HepG2 (cell line): Measurements from ENCODE around the gene TRIM10. TPM values are rescaled to one million over a fixed set of nuclear protein-coding genes. Genes with fewer than 3 reads are reported as not detected.

Experiments used
- AGO2 ChIP-seq: fragments of 200-400 bp; formaldehyde crosslinking; optimal IDR thresholded peaks from 2 replicates; pipeline ENCODE3; 2017; ENCODE audit warnings: mild to moderate bottlenecking, low read depth, low read length, moderate library complexity
- BRCA1 ChIP-seq: sonication (generic); formaldehyde crosslinking; IDR thresholded peaks from 2 replicates; pipeline ENCODE4 v1.4.0; 2020; ENCODE audit warnings: missing genetic modification reagents
- CCDC6 ChIP-seq: sonication (generic); formaldehyde crosslinking; IDR thresholded peaks from 2 replicates; pipeline ENCODE4 v1.8.1; 2022; ENCODE audit warnings: mild to moderate bottlenecking, missing genetic modification reagents, moderate library complexity
- DZIP1 ChIP-seq: sonication (generic); formaldehyde crosslinking; IDR thresholded peaks from 2 replicates; pipeline ENCODE4 v1.5.0; 2020; ENCODE audit warnings: mild to moderate bottlenecking, missing genetic modification reagents
- ELK4 ChIP-seq: sonication (generic); formaldehyde crosslinking; IDR thresholded peaks from 2 replicates; pipeline ENCODE4 v1.9.0; 2021; ENCODE audit warnings: missing genetic modification reagents, borderline replicate concordance
- KDM1A ChIP-seq: IDR thresholded peaks from 2 replicates; pipeline ENCODE4 v1.6.1; 2016; ENCODE audit warnings: missing compliant biosample characterization
- KLF6 ChIP-seq: IDR thresholded peaks from 2 replicates; pipeline ENCODE4 v1.8.0; 2016; ENCODE audit warnings: missing biosample characterization, missing genetic modification reagents
- MAFK ChIP-seq, 2 experiments: IDR thresholded peaks in 1 of 2; conservative IDR thresholded peaks in 1 of 2; 2 replicates each; pipeline ENCODE4 v1.6.1; 2011; ENCODE audit warnings: improper control_type of control experiment in 2 of 2, low read length in 2 of 2
- MXI1 ChIP-seq: IDR thresholded peaks from 3 replicates; pipeline ENCODE4 v1.6.1; 2012; ENCODE audit warnings: low read depth, low read length, inconsistent platforms, borderline replicate concordance
- MYNN ChIP-seq: sonication (generic); formaldehyde crosslinking; IDR thresholded peaks from 2 replicates; pipeline ENCODE4 v1.4.0; 2020; ENCODE audit warnings: mild to moderate bottlenecking, low read depth, missing genetic modification reagents
- RXRB ChIP-seq: IDR thresholded peaks from 2 replicates; pipeline ENCODE4 v1.6.1; 2016; ENCODE audit warnings: borderline replicate concordance, missing genetic modification reagents, missing compliant biosample characterization
- SP2 ChIP-seq: sonication (generic); formaldehyde crosslinking; IDR thresholded peaks from 2 replicates; pipeline ENCODE4 v1.5.1; 2020; ENCODE audit warnings: mild to moderate bottlenecking, missing genetic modification reagents
- SPEN ChIP-seq: sonication (generic); formaldehyde crosslinking; IDR thresholded peaks from 2 replicates; pipeline ENCODE4 v1.5.1; 2020; ENCODE audit warnings: low read depth, mild to moderate bottlenecking, missing genetic modification reagents
- TRAFD1 ChIP-seq: sonication (generic); formaldehyde crosslinking; IDR thresholded peaks from 2 replicates; pipeline ENCODE4 v1.5.1; 2020; ENCODE audit warnings: missing genetic modification reagents, mild to moderate bottlenecking, borderline replicate concordance
- ZBTB20 ChIP-seq: sonication (generic); formaldehyde crosslinking; IDR thresholded peaks from 2 replicates; pipeline ENCODE4 v1.8.1; 2023; ENCODE audit warnings: missing genetic modification reagents, low read depth, mild to moderate bottlenecking, borderline replicate concordance
- ZNF274 ChIP-seq: sonication (generic); formaldehyde crosslinking; IDR thresholded peaks from 2 replicates; pipeline ENCODE4 v1.5.1; 2020; ENCODE audit warnings: mild to moderate bottlenecking, missing genetic modification reagents
- ZNF563 ChIP-seq: sonication (generic); formaldehyde crosslinking; IDR thresholded peaks from 2 replicates; pipeline ENCODE4 v1.8.0; 2022; ENCODE audit warnings: mild to moderate bottlenecking, moderate library complexity, missing genetic modification reagents
- ZNF687 ChIP-seq: sonication (generic); formaldehyde crosslinking; IDR thresholded peaks from 2 replicates; pipeline ENCODE4 v1.5.1; 2020; ENCODE audit warnings: mild to moderate bottlenecking, missing genetic modification reagents, moderate library complexity
- ZNF761 ChIP-seq: sonication (generic); formaldehyde crosslinking; conservative IDR thresholded peaks from 2 replicates; pipeline ENCODE4 v1.4.0; 2020; ENCODE audit warnings: mild to moderate bottlenecking, missing genetic modification reagents
- polyA plus RNA-seq, 8 experiments: library from polyadenylated mRNA; depleted of rRNA in 3 of 8; stranded (reverse) in 7 of 8; unstranded in 1 of 8; fragments of >200 nt; fragmentation: Illumina TruSeq in 4 of 8; extraction: Trizol in 4 of 8; gene quantifications; 2 replicates each; pipeline versions ENCODE4 v1.2.1 to v1.2.3, GENCODE V29; 2011 to 2016; ENCODE audit warnings: low read depth in 4 of 8, missing spikeins in 1 of 8, mixed read lengths in 1 of 8; ENCODE audit not compliant: insufficient read depth in 1 of 8
- total RNA-seq, 5 experiments: library from RNA; depleted of rRNA; stranded (reverse); fragments of >200 nt; fragmentation: Illumina TruSeq; extraction: Trizol; gene quantifications; 2 replicates each; pipeline ENCODE4 v1.2.3, GENCODE V29; 2016; ENCODE audit warnings: low read depth in 1 of 5

TRIM10 gene
- total and polyA plus RNA-seq, 2 of the 13 experiments (the other 11 are each of a cell fraction or from before 2014, with no cell fraction given): 4.1 to 6.8 TPM

- 0 out of 2 replicates have a peak, but pooled peaks have one; percentile 24 for TF ChIP-seq TRAFD1 (CRISPR knock-in tag)
- peak; percentile 62; the same call in 1 of the 2 replicates for TF ChIP-seq KDM1A
- peak; percentile 59; the same call in 1 of the 2 replicates for TF ChIP-seq ZNF563
- no peak for TF ChIP-seq ELK4 (CRISPR knock-in tag)
- TF ChIP-seq MXI1: peak; percentile 61; the same call in 1 of the 3 replicates
- TF ChIP-seq AGO2: peak; percentile 57
- peak; percentile 41; the same call in 1 of the 2 replicates for TF ChIP-seq KLF6 (CRISPR knock-in tag)
- TF ChIP-seq BRCA1 (CRISPR knock-in tag): no peak
- TF ChIP-seq DZIP1 (CRISPR knock-in tag): peak; percentile 98
- peak; percentile 59; the same call in 1 of the 2 replicates for TF ChIP-seq SP2
- peak; percentile 88; the same call in 1 of the 2 replicates for TF ChIP-seq ZNF274 (CRISPR knock-in tag)
- TF ChIP-seq CCDC6 (CRISPR knock-in tag): peak; percentile 70
- TF ChIP-seq MYNN (CRISPR knock-in tag): no peak
- peak; percentile 67 for TF ChIP-seq ZBTB20 (CRISPR knock-in tag)
- TF ChIP-seq ZNF761 (CRISPR knock-in tag): peak; percentile 47; the same call in 1 of the 2 replicates
- TF ChIP-seq ZNF687 (CRISPR knock-in tag): peak; percentile 89
- TF ChIP-seq SPEN: peak; percentile 97
- TF ChIP-seq RXRB (CRISPR knock-in tag): peak; percentile 71; the same call in 1 of the 2 replicates
- no peak for TF ChIP-seq MAFK (conservative IDR thresholded peaks at IDR 0.05 in 1 of 2, IDR thresholded peaks at IDR 0.05 in 1 of 2; ENCODE audit: low read length in 2 of 2)
Observed at GRCh38 chr6:30163090-30163917, 2.3 kb upstream of the TRIM10 start, which contains the start of gene TRIM15 (continued).
